Measurements from ENCODE around the gene EXOC2.

The EXOC2 gene

GRCh38 chr6:443621-444159 lies 249.2 kb downstream of the EXOC2 start:
- DNase-seq: no peak

GRCh38 chr6:441126-441920 lies 251.6 kb downstream of the EXOC2 start:
- DNase-seq: no peak

GRCh38 chr6:439641-440167 lies 253.2 kb downstream of the EXOC2 start:
- DNase-seq: no peak

GRCh38 chr6:438634-439170 lies 254.2 kb downstream of the EXOC2 start:
- DNase-seq: no peak

GRCh38 chr6:437037-437392 lies 255.9 kb downstream of the EXOC2 start:
- no peak for DNase-seq

- no peak for DNase-seq
Observed at GRCh38 chr6:436308-437036, 256.5 kb downstream of the EXOC2 start.

- DNase-seq: no peak
Observed at GRCh38 chr6:435441-436307, 257.3 kb downstream of the EXOC2 start.

All from C1 segment of cervical spinal cord (tissue), 14 donors.